Occipital lobe (tissue), 2 donors: ENCODE measurements around the gene TASOR. TPM values are rescaled to one million over a fixed set of nuclear protein-coding genes. Genes with fewer than 3 reads are reported as not detected.

ENCODE experiments used
- DNase-seq: peaks from one replicate; lab custom pipeline; 2025; lab: John Stamatoyannopoulos, UW
- total RNA-seq: library from RNA; depleted of rRNA; stranded (reverse); fragments of >200 nt; gene quantifications from one replicate; pipeline ENCODE4 v1.2.3, GENCODE V29; 2014

Gene TASOR
- total RNA-seq, 1 donor from 2014 or later, result 213 TPM

DNA sequence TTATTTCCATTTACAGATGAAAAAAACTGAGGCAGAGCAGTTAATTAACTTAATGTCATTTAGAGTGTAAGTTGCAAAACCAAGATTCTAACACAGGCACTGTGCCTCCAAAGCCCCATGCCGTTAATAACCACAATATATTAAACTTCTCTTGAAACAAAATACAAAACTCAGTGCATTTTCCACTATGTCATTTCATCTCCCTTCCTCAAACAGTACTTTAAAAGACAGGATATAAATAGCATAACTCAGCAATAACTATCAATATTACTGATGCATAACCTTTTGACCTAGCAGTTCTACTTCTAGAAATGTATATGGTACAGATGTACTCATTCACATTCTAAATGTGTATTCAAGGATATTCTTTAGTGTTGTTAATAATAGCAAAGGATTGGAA, 5.1 kb upstream of the TASOR start:
- no peak for DNase-seq

DNA sequence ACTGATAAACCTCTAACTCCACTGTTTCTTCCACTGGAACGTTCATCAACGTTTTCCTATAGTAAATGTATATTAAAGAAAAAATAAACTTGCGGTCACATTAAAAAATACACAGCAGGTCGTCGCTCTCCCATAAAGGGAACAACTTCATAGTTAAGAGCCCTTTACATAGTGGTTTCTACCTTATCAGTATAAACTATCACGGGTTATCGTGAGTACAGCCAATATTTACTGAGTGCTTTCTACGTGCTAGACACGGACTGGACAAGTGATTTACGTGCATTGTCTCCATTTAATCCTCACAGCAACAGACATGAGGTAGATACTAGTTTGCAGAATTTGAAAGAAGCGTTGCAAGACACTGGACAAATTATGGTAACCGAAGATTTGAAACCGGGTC, 964 bp upstream of the TASOR start:
- DNase-seq, result no peak

DNA sequence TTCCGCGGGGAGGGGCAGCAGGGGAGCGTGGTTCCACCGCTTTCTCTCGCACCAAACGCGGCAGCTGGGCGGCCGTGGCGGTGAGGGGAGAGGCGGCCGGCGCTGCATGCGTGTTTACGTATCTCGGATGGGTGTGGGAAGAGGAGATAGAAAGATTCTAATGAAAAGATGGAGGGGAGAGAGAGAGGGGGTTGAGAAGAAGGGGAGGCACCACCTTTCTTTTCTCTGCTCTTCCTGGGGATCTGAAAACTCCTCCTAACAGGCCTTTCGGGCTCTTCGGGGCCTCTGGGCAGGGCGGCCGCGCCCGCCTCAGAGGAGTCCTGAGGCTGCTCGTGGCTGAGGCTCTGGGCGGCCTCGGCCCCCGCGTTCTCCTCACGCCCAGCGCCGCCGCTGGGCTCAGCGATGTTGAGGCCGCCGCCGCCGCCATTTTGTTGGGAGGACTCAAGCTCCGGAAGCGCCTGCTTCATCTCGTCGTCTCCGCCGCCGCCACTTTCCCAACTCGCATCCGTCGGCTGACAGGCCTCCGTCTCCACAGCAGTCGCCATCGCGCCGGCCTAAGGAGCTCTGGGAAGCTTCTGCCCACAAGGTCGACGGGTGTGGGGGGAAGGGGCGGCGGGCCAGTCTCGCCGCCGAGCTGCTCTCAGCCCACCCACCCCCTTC, 473 bp downstream of the TASOR start:
- peak; percentile 72 for DNase-seq

GRCh38 chr3:56681984-56682461, 1.0 kb downstream of the TASOR start:
- no peak for DNase-seq

GRCh38 chr3:56680054-56680580, 2.9 kb downstream of the TASOR start:
- no peak for DNase-seq

DNA sequence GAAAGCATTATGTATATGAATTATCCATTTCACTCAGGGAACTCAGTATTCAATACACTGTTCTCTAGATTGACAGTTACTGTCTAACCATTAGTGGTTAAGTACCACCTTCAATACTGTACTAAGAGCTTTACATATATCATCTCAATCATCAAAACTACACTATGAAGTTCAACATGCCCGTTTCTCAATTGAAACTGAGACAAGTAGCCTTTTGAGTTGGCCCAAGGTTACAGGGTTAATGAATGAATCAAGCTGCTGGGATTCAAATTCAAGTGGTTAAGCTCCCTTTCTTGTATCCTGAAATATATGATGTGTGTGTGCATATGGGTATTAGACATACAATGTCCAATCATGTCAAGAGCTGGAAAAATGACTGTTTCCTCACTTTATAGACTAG, 5.8 kb downstream of the TASOR start:
- no peak for DNase-seq

GRCh38 chr3:56673781-56674457, 9.1 kb downstream of the TASOR start:
- no peak for DNase-seq

DNA sequence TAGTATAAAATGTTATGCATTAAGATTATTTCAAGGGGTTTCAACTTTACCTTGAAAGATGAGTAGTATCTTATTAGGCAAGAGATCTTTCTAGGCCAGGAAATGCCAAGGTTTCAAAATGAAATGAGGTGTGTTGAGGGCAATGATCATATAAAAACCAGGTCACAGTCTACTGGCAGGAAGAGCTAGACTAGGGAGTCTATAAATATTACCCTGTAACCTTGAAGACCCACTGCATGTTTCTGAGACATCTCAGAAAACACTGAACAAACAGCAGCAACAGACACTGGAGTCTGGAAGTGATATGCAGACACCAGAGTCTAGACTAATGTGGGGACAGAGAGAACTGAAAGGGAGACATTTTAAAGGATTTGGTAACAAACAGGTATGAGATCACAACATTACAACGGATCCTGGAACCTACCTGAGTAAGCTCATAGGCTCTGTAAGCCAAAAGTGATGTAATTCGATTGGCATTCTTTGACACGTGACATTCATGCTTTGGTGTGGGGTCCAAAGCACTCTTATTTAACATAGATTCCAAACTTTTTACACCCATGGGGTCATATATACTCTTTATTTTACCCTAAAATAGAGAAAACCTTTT, 15.0 kb downstream of the TASOR start:
- DNase-seq, result no peak

- no peak for DNase-seq
These were observed 18.2 kb downstream of the TASOR start for GRCh38 chr3:56664823-56665222.

- no peak for DNase-seq
These were observed 27.4 kb downstream of the TASOR start for GRCh38 chr3:56655709-56656108.

GRCh38 chr3:56654460-56654859, 28.6 kb downstream of the TASOR start:
- DNase-seq, result no peak

GRCh38 chr3:56645407-56645806, 37.7 kb downstream of the TASOR start:
- no peak for DNase-seq

GRCh38 chr3:56633602-56634535, 49.2 kb downstream of the TASOR start:
- DNase-seq, result no peak

Other genes starting within 250 kb of the TASOR start
- gene ERC2, start 214.8 kb downstream of the TASOR start, total RNA-seq, result 59.7 TPM
- gene CCDC66, start 126.1 kb downstream of the TASOR start, total RNA-seq, result 86.7 TPM
- gene ARHGEF3, start 118.7 kb upstream of the TASOR start, total RNA-seq, result 26.4 TPM